Activated CD8-positive, alpha-beta T cell treated with anti-CD3 and anti-CD28 coated beads, Interleukin-2, amount 10 ng/mL, durations not matched to agents 7 days and 5 days (primary cell): Measurements from ENCODE around the gene ZNHIT1. TPM values are rescaled to one million over a fixed set of nuclear protein-coding genes. Genes with fewer than 3 reads are reported as not detected.

ENCODE experiments used
- ATAC-seq: fragments of 150-1000 bp; cut with Tn5 transposase; one replicate; pipeline ENCODE4 v1.10.0; 2021; ENCODE audit warnings: moderate library complexity
- CTCF ChIA-PET: fragments of 350-600 bp; sonication (Branson Sonifier 250); formaldehyde crosslinking; loops from one replicate; lab custom pipeline; 2021; ENCODE audit warnings: antibody characterized with exemption; lab: Charles Lee
- POLR2A ChIA-PET: fragments of 350-600 bp; sonication (Branson Sonifier 250); formaldehyde crosslinking; loops from one replicate; lab custom pipeline; 2021; ENCODE audit warnings: antibody characterized with exemption; lab: Charles Lee
- DNase-seq: peaks from one replicate; pipeline ENCODE4 v3.0.0-alpha.2; 2020
- H3K27ac Mint-ChIP-seq: one replicate; pipeline ENCODE4 v1.8.0; 2021; ENCODE audit warnings: mild to moderate bottlenecking, mixed read lengths
- H3K27me3 Mint-ChIP-seq: one replicate; pipeline ENCODE4 v1.8.0; 2021; ENCODE audit warnings: low read depth, mixed read lengths
- H3K36me3 Mint-ChIP-seq: one replicate; pipeline ENCODE4 v1.8.0; 2021; ENCODE audit warnings: low read depth, mixed read lengths
- H3K4me1 Mint-ChIP-seq: one replicate; pipeline ENCODE4 v1.8.0; 2021; ENCODE audit warnings: low read depth, mixed read lengths
- H3K4me3 Mint-ChIP-seq: one replicate; pipeline ENCODE4 v1.8.0; 2021; ENCODE audit warnings: mild to moderate bottlenecking, mixed read lengths
- H3K9me3 Mint-ChIP-seq: one replicate; pipeline ENCODE4 v1.8.0; 2022; ENCODE audit warnings: mixed read lengths; ENCODE audit not compliant: insufficient read depth
- total RNA-seq, 2 experiments: library from RNA; stranded (reverse); gene quantifications; one replicate each; pipeline ENCODE4 v1.2.3, GENCODE V29; 2021

The ZNHIT1 gene
- total RNA-seq, 2 experiments from 2014 or later = 56.1 to 58.4 TPM

- DNase-seq = no peak
- POLR2A ChIA-PET = interaction anchor here (0.6 to 1.1 kb wide), 2 partner anchors 9 to 41 kb away, joined by 4 to 6 read pairs; no protein-coding TSS in a partner anchor
- no peak overlapping the region for H3K4me3 Mint-ChIP-seq
- peaks cover 24% of the 10 kb centered on the region for H3K4me1 Mint-ChIP-seq
- H3K36me3 Mint-ChIP-seq = peaks cover 33% of the 10 kb centered on the region
- no peak for ATAC-seq
- H3K9me3 Mint-ChIP-seq = no peaks in the 10 kb centered on the region
- no peak overlapping the region for H3K27ac Mint-ChIP-seq
- no peaks in the 10 kb centered on the region for H3K27me3 Mint-ChIP-seq
- CTCF ChIA-PET = no interaction called here
These were observed 4.4 kb downstream of the ZNHIT1 start for GRCh38 chr7:101222275-101222830.

GRCh38 chr7:101223528-101223927 lies 5.6 kb downstream of the ZNHIT1 start:
- Mint-ChIP-seq H3K4me1 (peaks cover 24% of the 10 kb centered on the region), H3K36me3 (peaks cover 37% of the 10 kb centered on the region), H3K27ac (no peak overlapping the region), H3K9me3 (no peaks in the 10 kb centered on the region), H3K4me3 (no peak overlapping the region), H3K27me3 (no peaks in the 10 kb centered on the region)
- DNase-seq (no peak), ATAC-seq (no peak)
- ChIA-PET POLR2A (no interaction called here), CTCF (no interaction called here)

GRCh38 chr7:101225650-101226049 lies 7.7 kb downstream of the ZNHIT1 start:
- H3K4me1 Mint-ChIP-seq = peaks cover 14% of the 10 kb centered on the region
- no peak overlapping the region for H3K4me3 Mint-ChIP-seq
- CTCF ChIA-PET = interaction anchor here (1.5 to 1.6 kb wide), 2 partner anchors 8 to 33 kb away, joined by 3 to 5 read pairs; partner anchors contain the start of genes PLOD3 and ZNHIT1
- POLR2A ChIA-PET = no interaction called here
- H3K9me3 Mint-ChIP-seq = no peaks in the 10 kb centered on the region
- H3K36me3 Mint-ChIP-seq = peaks cover 43% of the 10 kb centered on the region
- H3K27ac Mint-ChIP-seq = no peak overlapping the region
- no peaks in the 10 kb centered on the region for H3K27me3 Mint-ChIP-seq
- DNase-seq (no peak), ATAC-seq (no peak)

GRCh38 chr7:101226721-101227120 lies 8.8 kb downstream of the ZNHIT1 start:
- POLR2A ChIA-PET = interaction anchor here (0.7 kb wide), 1 partner anchor 8 kb away, joined by 3 read pairs; the partner anchor contains the start of gene ZNHIT1
- H3K9me3 Mint-ChIP-seq = no peaks in the 10 kb centered on the region

GRCh38 chr7:101231644-101232043 lies 13.7 kb downstream of the ZNHIT1 start:
- CTCF ChIA-PET = no interaction called here
- Mint-ChIP-seq H3K27ac (no peak overlapping the region), H3K4me1 (peaks cover 6% of the 10 kb centered on the region), H3K4me3 (no peak overlapping the region), H3K36me3 (peaks cover 17% of the 10 kb centered on the region), H3K9me3 (no peaks in the 10 kb centered on the region), H3K27me3 (no peaks in the 10 kb centered on the region)
- no peak for DNase-seq
- no peak for ATAC-seq
- POLR2A ChIA-PET = no interaction called here

More at GRCh38 chr7:101226721-101227120, 8.8 kb downstream of the ZNHIT1 start:
- Mint-ChIP-seq H3K4me3 (no peak overlapping the region), H3K27me3 (no peaks in the 10 kb centered on the region), H3K27ac (no peak overlapping the region), H3K4me1 (peaks cover 12% of the 10 kb centered on the region), H3K36me3 (peaks cover 42% of the 10 kb centered on the region)
- ATAC-seq = no peak
- CTCF ChIA-PET = interaction anchor here (1.2 to 1.6 kb wide), 2 partner anchors 9 to 56 kb away, joined by 3 to 5 read pairs; partner anchors contain the start of genes PLOD3 and ZNHIT1
- DNase-seq = no peak

- Mint-ChIP-seq H3K27me3 (no peaks in the 10 kb centered on the region), H3K4me1 (peaks cover 6% of the 10 kb centered on the region), H3K27ac (no peak overlapping the region), H3K36me3 (peaks cover 17% of the 10 kb centered on the region), H3K4me3 (no peak overlapping the region), H3K9me3 (no peaks in the 10 kb centered on the region)
- no peak for ATAC-seq
- POLR2A ChIA-PET = no interaction called here
- no peak for DNase-seq
- CTCF ChIA-PET = interaction anchor here (0.6 kb wide), 1 partner anchor 15 kb away, joined by 3 read pairs; the partner anchor contains the start of gene PLOD3
These were observed 14.3 kb downstream of the ZNHIT1 start for GRCh38 chr7:101232141-101232850.

DNA sequence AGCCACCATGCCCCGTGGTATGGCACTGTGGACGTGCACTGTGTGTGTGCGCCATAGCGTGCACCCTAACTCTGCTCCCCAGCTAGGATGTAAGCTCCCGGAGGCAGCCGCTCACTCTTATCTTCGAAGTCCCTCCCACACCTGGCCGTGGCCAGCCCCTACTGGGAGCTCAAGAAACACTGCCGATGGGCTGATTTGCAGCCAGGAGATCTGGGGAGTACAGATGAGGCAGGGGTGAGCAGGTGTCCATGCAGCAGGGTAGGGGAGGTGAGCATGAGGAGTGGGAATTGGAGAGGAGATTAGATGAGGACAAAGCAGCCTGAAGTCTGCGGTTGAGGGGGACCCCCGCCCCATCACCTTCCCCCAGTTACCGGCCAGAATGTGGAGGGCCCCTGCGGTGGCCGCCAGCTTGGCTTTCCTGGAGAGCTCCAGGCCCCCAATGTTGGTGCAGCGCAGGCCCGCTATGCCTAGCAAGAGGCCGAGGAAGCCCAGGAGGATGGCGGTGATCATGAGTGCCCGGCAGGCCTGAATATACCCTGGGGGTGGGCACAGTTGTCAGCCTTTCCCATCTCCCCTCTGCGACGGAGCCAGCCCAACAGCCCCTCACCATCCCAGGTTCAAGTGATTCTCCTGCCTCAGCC lies 16.1 kb downstream of the ZNHIT1 start:
- H3K27me3 Mint-ChIP-seq = no peaks in the 10 kb centered on the region
- H3K36me3 Mint-ChIP-seq = peaks cover 13% of the 10 kb centered on the region
- ATAC-seq = no peak
- H3K4me3 Mint-ChIP-seq = no peak overlapping the region
- no peak overlapping the region for H3K27ac Mint-ChIP-seq
- no peaks in the 10 kb centered on the region for H3K9me3 Mint-ChIP-seq
- DNase-seq = no peak
- peaks cover 6% of the 10 kb centered on the region for H3K4me1 Mint-ChIP-seq
- CTCF ChIA-PET = interaction anchor here (3.7 kb wide), 1 partner anchor 10 kb away, joined by 19 read pairs; the partner anchor contains the start of gene FIS1
- POLR2A ChIA-PET = no interaction called here

DNA sequence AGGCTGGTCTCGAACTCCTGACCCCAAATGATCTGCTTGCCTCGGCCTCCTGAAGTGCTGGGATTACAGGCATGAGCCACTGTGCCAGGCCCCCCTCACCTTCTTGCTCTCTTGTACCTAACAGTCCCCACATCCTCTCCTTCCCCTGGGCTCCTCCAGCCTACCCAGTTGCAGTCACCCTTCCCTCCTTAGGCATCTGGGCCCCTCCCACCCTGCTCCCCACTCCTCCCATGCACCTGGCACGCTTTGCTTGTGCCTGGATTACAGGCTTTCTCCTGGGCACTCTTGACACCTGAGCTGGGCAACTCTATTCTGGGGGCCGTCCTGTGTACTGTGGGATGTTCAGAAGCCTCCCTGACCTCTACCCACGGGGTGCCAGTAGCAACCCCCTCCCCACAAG lies 16.7 kb downstream of the ZNHIT1 start:
- ChIA-PET CTCF (interaction anchor here (0.8 to 3.7 kb wide), 2 partner anchors 9 to 48 kb away, joined by 3 to 19 read pairs; partner anchors contain the start of gene FIS1), POLR2A (no interaction called here)
- H3K27ac Mint-ChIP-seq = no peak overlapping the region
- H3K36me3 Mint-ChIP-seq = peaks cover 11% of the 10 kb centered on the region
- DNase-seq (no peak), ATAC-seq (no peak)
- no peaks in the 10 kb centered on the region for H3K27me3 Mint-ChIP-seq
- H3K4me3 Mint-ChIP-seq = no peak overlapping the region
- H3K4me1 Mint-ChIP-seq = peaks cover 10% of the 10 kb centered on the region
- H3K9me3 Mint-ChIP-seq = no peaks in the 10 kb centered on the region

DNA sequence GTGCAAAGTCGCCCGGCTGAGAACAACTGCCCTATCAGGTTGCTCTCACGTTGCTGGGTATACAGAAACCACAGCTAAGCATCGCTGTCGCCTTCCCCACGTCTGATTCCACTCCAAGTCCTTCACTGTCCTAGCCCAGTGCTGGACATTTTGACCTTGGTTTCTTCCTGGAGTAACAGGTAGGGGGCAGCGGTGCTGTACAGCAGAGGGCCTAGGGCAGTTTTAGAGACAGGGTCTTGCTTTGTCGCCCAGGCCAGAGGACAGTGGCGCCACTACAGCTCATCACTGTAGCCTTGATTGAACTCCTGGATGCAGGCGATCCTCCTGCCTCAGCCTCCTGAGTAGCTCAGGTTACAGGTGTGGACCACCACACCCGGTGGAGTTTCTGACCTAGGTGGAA lies 17.1 kb downstream of the ZNHIT1 start:
- POLR2A ChIA-PET = no interaction called here
- Mint-ChIP-seq H3K9me3 (no peaks in the 10 kb centered on the region), H3K4me1 (peaks cover 10% of the 10 kb centered on the region), H3K36me3 (peaks cover 11% of the 10 kb centered on the region), H3K4me3 (no peak overlapping the region), H3K27me3 (no peaks in the 10 kb centered on the region), H3K27ac (no peak overlapping the region)
- CTCF ChIA-PET = interaction anchor here (0.8 to 3.7 kb wide), 2 partner anchors 9 to 47 kb away, joined by 3 to 19 read pairs; partner anchors contain the start of gene FIS1
- ATAC-seq (no peak), DNase-seq (no peak)

DNA sequence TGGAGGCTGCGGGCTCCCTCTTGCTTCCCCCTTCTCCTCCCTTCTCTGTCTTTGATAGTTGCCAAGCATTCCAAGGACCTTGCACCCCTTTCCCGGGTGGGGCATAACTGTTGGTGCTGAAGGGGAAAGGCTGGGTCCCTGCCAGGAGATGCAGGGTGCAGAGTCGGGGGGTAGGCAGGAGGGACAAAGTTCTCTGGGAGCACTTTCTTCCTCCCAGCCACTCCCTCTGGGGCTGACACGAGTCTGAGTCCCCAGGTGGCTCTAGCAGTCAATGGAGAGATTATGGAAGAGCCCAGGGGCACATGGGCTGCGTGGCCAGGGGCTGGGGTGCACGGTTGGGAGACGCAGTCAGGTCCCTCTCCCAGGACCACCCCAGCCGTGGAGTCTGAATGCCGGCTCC lies 17.6 kb downstream of the ZNHIT1 start:
- ATAC-seq (no peak), DNase-seq (no peak)
- Mint-ChIP-seq H3K36me3 (peaks cover 9% of the 10 kb centered on the region), H3K27ac (no peak overlapping the region), H3K27me3 (no peaks in the 10 kb centered on the region), H3K4me1 (peaks cover 8% of the 10 kb centered on the region), H3K4me3 (no peak overlapping the region), H3K9me3 (no peaks in the 10 kb centered on the region)
- CTCF ChIA-PET = interaction anchor here (0.8 to 3.7 kb wide), 2 partner anchors 9 to 47 kb away, joined by 3 to 19 read pairs; partner anchors contain the start of gene FIS1
- POLR2A ChIA-PET = no interaction called here

DNA sequence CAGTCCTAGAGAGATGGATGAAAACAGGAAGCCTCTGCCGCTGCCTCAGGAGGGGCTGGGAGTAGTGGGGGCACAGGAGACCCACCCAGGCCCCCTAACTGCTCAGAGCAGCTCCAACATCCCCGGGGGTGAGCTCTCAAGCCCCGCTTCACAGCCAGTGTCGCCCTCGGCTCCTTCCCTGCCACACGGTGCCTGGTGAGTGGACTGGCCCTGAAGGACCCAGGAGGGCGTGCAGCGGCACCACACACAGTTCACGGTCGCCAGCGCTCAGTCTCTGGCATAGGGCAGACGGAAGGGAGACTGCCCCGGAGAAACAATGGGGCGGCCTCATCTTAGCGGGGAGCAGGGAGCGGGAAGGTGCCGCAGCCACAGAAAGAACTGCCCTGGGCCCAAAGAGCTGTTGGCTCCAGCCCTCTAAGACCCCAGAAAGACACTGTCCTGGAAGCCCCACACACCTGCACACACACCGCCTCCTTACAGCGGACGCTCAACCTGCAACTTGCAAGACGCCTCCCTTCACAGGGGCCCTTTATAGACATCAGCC lies 18.4 kb downstream of the ZNHIT1 start:
- ChIA-PET CTCF (interaction anchor here (3.7 kb wide), 1 partner anchor 8 kb away, joined by 19 read pairs; the partner anchor contains the start of gene FIS1), POLR2A (no interaction called here)
- Mint-ChIP-seq H3K4me1 (peaks cover 5% of the 10 kb centered on the region), H3K27ac (no peak overlapping the region), H3K9me3 (no peaks in the 10 kb centered on the region), H3K4me3 (no peak overlapping the region), H3K27me3 (no peaks in the 10 kb centered on the region), H3K36me3 (peaks cover 8% of the 10 kb centered on the region)
- no peak for DNase-seq
- ATAC-seq = no peak
